H1 (cell line): ENCODE results near the gene TBR1. TPM values are rescaled to one million over a fixed set of nuclear protein-coding genes. Genes with fewer than 3 reads are reported as not detected.

Experiments
- CTCF ChIA-PET: fragments of 300-600 bp; sonication (Branson Sonifier 250); formaldehyde crosslinking; loops from one replicate; lab custom pipeline; 2021; ENCODE audit not compliant: partially characterized antibody; lab: Charles Lee
- POLR2A ChIA-PET: fragments of 300-600 bp; sonication (Branson Sonifier 250); formaldehyde crosslinking; loops from one replicate; lab custom pipeline; 2021; ENCODE audit warnings: inconsistent platforms; ENCODE audit not compliant: partially characterized antibody; lab: Charles Lee
- DNase-seq, 2 experiments: peaks; one replicate each; pipeline versions ENCODE4 v3.0.0 to v3.0.0-alpha.2; 2010 to 2022; ENCODE audit warnings: low spot score in 2 of 2, low read depth in 1 of 2, mixed read lengths in 1 of 2
- FAIRE-seq: peaks from 2 replicates; lab custom pipeline; 2011; peaks lifted over from hg19 to GRCh38; lab: Jason Lieb, UNC
- H2AFZ ChIP-seq: 2 replicates; pipeline ENCODE4 v1.8.1; 2012; ENCODE audit warnings: low read length, inconsistent platforms
- H2AK5ac ChIP-seq: 2 replicates; pipeline ENCODE4 v1.6.1; 2013; ENCODE audit warnings: low read depth, low read length
- H2BK120ac ChIP-seq: replicated peaks from 2 replicates; pipeline ENCODE3; 2013; ENCODE audit warnings: low read depth, low read length, inconsistent platforms
- H2BK12ac ChIP-seq: 2 replicates; pipeline ENCODE4 v1.6.1; 2013; ENCODE audit warnings: low read depth, low read length
- H2BK15ac ChIP-seq: 2 replicates; pipeline ENCODE4 v1.6.1; 2013; ENCODE audit warnings: low read length
- H2BK20ac ChIP-seq: 2 replicates; pipeline ENCODE4 v1.6.1; 2013; ENCODE audit warnings: low read length
- H2BK5ac ChIP-seq: 2 replicates; pipeline ENCODE4 v1.6.1; 2013; ENCODE audit warnings: low read depth, low read length
- H3K14ac ChIP-seq: 2 replicates; pipeline ENCODE4 v1.6.1; 2013; ENCODE audit warnings: inconsistent platforms; ENCODE audit not compliant: insufficient read length
- H3K18ac ChIP-seq: 2 replicates; pipeline ENCODE4 v1.6.1; 2013; ENCODE audit warnings: low read length; ENCODE audit errors: extremely low read depth
- H3K23ac ChIP-seq: 2 replicates; pipeline ENCODE4 v1.6.1; 2013; ENCODE audit warnings: inconsistent platforms; ENCODE audit not compliant: insufficient read length
- H3K23me2 ChIP-seq: 2 replicates; pipeline ENCODE4 v1.6.1; 2013; ENCODE audit warnings: low read depth, low read length
- H3K27ac ChIP-seq: 2 replicates; pipeline ENCODE4 v1.6.1; 2011; ENCODE audit warnings: low read depth, low read length, inconsistent platforms
- H3K27me3 ChIP-seq, 4 experiments: replicated peaks in 1 of 4; 1 replicate in 1 of 4; 2 replicates in 3 of 4; pipeline versions ENCODE4 v1.6.1 to v1.8.1; 2011 to 2013; ENCODE audit warnings: low read length in 3 of 4, mild to moderate bottlenecking in 3 of 4, inconsistent platforms in 2 of 4, mixed read lengths in 2 of 4, moderate library complexity in 1 of 4; ENCODE audit not compliant: control insufficient read depth in 3 of 4, insufficient read depth in 3 of 4; ENCODE audit errors: extremely low read depth in 1 of 4
- H3K36me3 ChIP-seq, 4 experiments: 2 replicates each; pipeline versions ENCODE4 v1.6.1 to v1.8.1; 2011 to 2013; ENCODE audit warnings: mild to moderate bottlenecking in 4 of 4, low read length in 3 of 4, moderate library complexity in 2 of 4, control low read depth in 1 of 4, inconsistent platforms in 1 of 4; ENCODE audit not compliant: insufficient read depth in 4 of 4, control insufficient read depth in 2 of 4
- H3K4ac ChIP-seq: replicated peaks from 2 replicates; pipeline ENCODE3; 2013; ENCODE audit warnings: low read length, low read depth, mixed read lengths, inconsistent platforms; ENCODE audit not compliant: insufficient read length
- H3K4me1 ChIP-seq, 4 experiments: replicated peaks in 1 of 4; 1 replicate in 1 of 4; 2 replicates in 3 of 4; pipeline versions ENCODE4 v1.6.1 to v1.8.1; 2011 to 2013; ENCODE audit warnings: low read length in 3 of 4, inconsistent platforms in 2 of 4, mixed read lengths in 1 of 4; ENCODE audit not compliant: insufficient read depth in 4 of 4, control insufficient read depth in 3 of 4
- H3K4me2 ChIP-seq, 2 experiments: 2 replicates each; pipeline versions ENCODE4 v1.6.1 to v1.8.1; 2011 to 2013; ENCODE audit warnings: low read depth in 2 of 2, low read length in 2 of 2, control low read depth in 1 of 2, inconsistent platforms in 1 of 2, mild to moderate bottlenecking in 1 of 2; ENCODE audit not compliant: insufficient read depth in 1 of 2
- H3K4me3 ChIP-seq, 4 experiments: fragments of 200-600, 300-600 bp in 1 of 4; sonication (generic), shearing (Covaris generic), sonication (Bioruptor Twin) in 1 of 4; 2 replicates each; pipeline versions ENCODE4 v1.5.1 to v1.8.1; 2011 to 2016; ENCODE audit warnings: low read length in 4 of 4, low read depth in 3 of 4, control low read depth in 2 of 4, inconsistent platforms in 2 of 4, mild to moderate bottlenecking in 2 of 4, mixed read lengths in 1 of 4, moderate library complexity in 1 of 4; ENCODE audit not compliant: insufficient read depth in 2 of 4; ENCODE audit errors: extremely low read depth in 1 of 4
- H3K56ac ChIP-seq: replicated peaks from 2 replicates; pipeline ENCODE3; 2013; ENCODE audit warnings: low read depth, mild to moderate bottlenecking, mixed read lengths, low read length, inconsistent platforms; ENCODE audit not compliant: insufficient read length
- H3K79me1 ChIP-seq: 2 replicates; pipeline ENCODE4 v1.6.1; 2013; ENCODE audit warnings: low read depth, low read length, control low read depth
- H3K79me2 ChIP-seq, 2 experiments: 2 replicates each; pipeline versions ENCODE4 v1.6.1 to v1.8.1; 2012 to 2013; ENCODE audit warnings: low read length in 2 of 2, mild to moderate bottlenecking in 2 of 2, inconsistent platforms in 1 of 2; ENCODE audit not compliant: insufficient read depth in 2 of 2, control insufficient read depth in 1 of 2
- H3K9ac ChIP-seq, 4 experiments: replicated peaks in 1 of 4; 1 replicate in 1 of 4; 2 replicates in 3 of 4; pipeline versions ENCODE4 v1.6.1 to v1.8.1; 2011 to 2013; ENCODE audit warnings: low read depth in 3 of 4, low read length in 3 of 4, control low read depth in 2 of 4, mild to moderate bottlenecking in 2 of 4, moderate library complexity in 2 of 4, inconsistent platforms in 1 of 4; ENCODE audit errors: extremely low read depth in 1 of 4
- H3K9me3 ChIP-seq, 2 experiments: 2 replicates each; pipeline versions ENCODE4 v1.6.1 to v1.8.1; 2012 to 2013; ENCODE audit warnings: mild to moderate bottlenecking in 2 of 2, moderate library complexity in 2 of 2, control low read depth in 1 of 2, inconsistent platforms in 1 of 2, low read depth in 1 of 2, low read length in 1 of 2, mixed read lengths in 1 of 2; ENCODE audit not compliant: insufficient read depth in 2 of 2
- H4K20me1 ChIP-seq, 2 experiments: replicated peaks in 1 of 2; 2 replicates each; pipeline versions ENCODE3 to v1.8.1; 2011 to 2013; ENCODE audit warnings: inconsistent platforms in 2 of 2, low read length in 2 of 2, mild to moderate bottlenecking in 1 of 2; ENCODE audit not compliant: insufficient read depth in 2 of 2, control insufficient read depth in 1 of 2
- H4K5ac ChIP-seq: 2 replicates; pipeline ENCODE4 v1.6.1; 2013; ENCODE audit warnings: low read length, low read depth, mixed read lengths, inconsistent platforms; ENCODE audit not compliant: insufficient read length
- H4K8ac ChIP-seq: 2 replicates; pipeline ENCODE4 v1.8.0; 2013; ENCODE audit warnings: mild to moderate bottlenecking, moderate library complexity, low read length, inconsistent platforms; ENCODE audit not compliant: insufficient read depth; ENCODE audit errors: extremely low read depth
- H4K91ac ChIP-seq: replicated peaks from 2 replicates; pipeline ENCODE3; 2013; ENCODE audit warnings: low read length, mixed read lengths, inconsistent platforms; ENCODE audit not compliant: insufficient read length
- ATF3 ChIP-seq: IDR thresholded peaks from 2 replicates; pipeline ENCODE4 v1.6.1; 2011; ENCODE audit warnings: low read depth, mild to moderate bottlenecking, low read length; ENCODE audit not compliant: insufficient read depth
- BRCA1 ChIP-seq: IDR thresholded peaks from 2 replicates; pipeline ENCODE4 v1.6.1; 2012; ENCODE audit warnings: low read depth, low read length, improper control_type of control experiment
- CTBP2 ChIP-seq: IDR thresholded peaks from 2 replicates; pipeline ENCODE4 v1.7.0; 2011; ENCODE audit warnings: borderline replicate concordance, mild to moderate bottlenecking, moderate library complexity, mixed read lengths, low read length; ENCODE audit not compliant: insufficient read depth, insufficient read length
- GTF2F1 ChIP-seq: IDR thresholded peaks from 2 replicates; pipeline ENCODE4 v1.6.1; 2012; ENCODE audit warnings: low read depth, low read length, improper control_type of control experiment, borderline replicate concordance
- PHF8 ChIP-seq: fragments of 200-600 bp; sonication (generic); conservative IDR thresholded peaks from 2 replicates; pipeline ENCODE4 v1.7.1; 2012; ENCODE audit warnings: low read depth, mild to moderate bottlenecking, inconsistent platforms, low read length, moderate library complexity
- RXRA ChIP-seq: IDR thresholded peaks from 2 replicates; pipeline ENCODE4 v1.6.1; 2011; ENCODE audit warnings: low read depth, mild to moderate bottlenecking, low read length, moderate library complexity; ENCODE audit not compliant: insufficient read depth
- SAP30 ChIP-seq: fragments of 300-600 bp; sonication (generic); IDR thresholded peaks from 2 replicates; pipeline ENCODE4 v1.7.1; 2012; ENCODE audit warnings: low read length, moderate library complexity, mild to moderate bottlenecking, inconsistent platforms; ENCODE audit not compliant: insufficient read depth, insufficient replicate concordance
- SP1 ChIP-seq: IDR thresholded peaks from 2 replicates; pipeline ENCODE4 v1.6.1; 2011; ENCODE audit warnings: low read depth, low read length
- SP2 ChIP-seq: IDR thresholded peaks from 2 replicates; pipeline ENCODE4 v1.6.1; 2012; ENCODE audit warnings: mild to moderate bottlenecking, low read length, inconsistent platforms
- SUZ12 ChIP-seq: fragments of 200-600 bp; sonication (generic); IDR thresholded peaks from 2 replicates; pipeline ENCODE4 v1.6.1; 2012; ENCODE audit warnings: mild to moderate bottlenecking, inconsistent platforms, low read length, moderate library complexity, mixed read lengths
- WGBS, 2 experiments: shearing (Covaris generic) in 1 of 2; methylation state at CpG; one replicate each; pipeline versions ENCODE4 v1.1.6 to v1.1.7; 2013 to 2015; ENCODE audit warnings: low lambda C conversion rate in 2 of 2, mixed read lengths in 2 of 2, inconsistent platforms in 1 of 2, low coverage in 1 of 2, missing lambda C conversion rate in 1 of 2; ENCODE audit not compliant: insufficient replicate concordance in 2 of 2, insufficient coverage in 1 of 2, insufficient read length in 1 of 2; ENCODE audit errors: extremely low coverage in 1 of 2, missing lambda C conversion rate in 1 of 2; 5-methylcytosine and 5-hydroxymethylcytosine counted together
- polyA plus RNA-seq, 7 experiments: library from polyadenylated mRNA; depleted of rRNA in 3 of 7; stranded (reverse) in 5 of 7; unstranded in 2 of 7; fragments of >200 nt in 5 of 7; fragments of 200-250 nt in 2 of 7; gene quantifications; 1 replicate in 5 of 7; 2 replicates in 1 of 7; 4 replicates in 1 of 7; pipeline versions ENCODE4 v1.2.1 to v1.2.3, GENCODE V29; 2011 to 2013; ENCODE audit warnings: missing spikeins in 2 of 7, mixed read lengths in 2 of 7
- total RNA-seq: library from RNA; stranded (reverse); fragmentation: NEBNext Ultra II Directional; extraction: Animal tissue kit (Norgen Biotek cat#: 25700); gene quantifications from 2 replicates; pipeline ENCODE4 v1.2.1, GENCODE V29; 2021
- TF ChIP-seq, protein P1 (sequence below), 3 experiments: IDR thresholded peaks; 1 replicate in 2 of 3; 2 replicates in 1 of 3; pipeline versions ENCODE4 v1.5.1 to v1.6.1; 2011; ENCODE audit warnings: low read length in 3 of 3, mild to moderate bottlenecking in 3 of 3, inconsistent platforms in 2 of 3, low read depth in 1 of 3, moderate library complexity in 1 of 3; ENCODE audit not compliant: insufficient read depth in 1 of 3; ENCODE audit errors: control extremely low read depth in 1 of 3

Gene TBR1
- total and polyA plus RNA-seq, 2 of the 8 experiments (the other 6 are each of a cell fraction or from before 2014, with no cell fraction given) = not detected

- POLR2A ChIA-PET = no interaction called here
- Histone ChIP-seq H4K91ac (no peak overlapping the region), H3K79me1 (no peaks in the 10 kb centered on the region), H3K4me1 (no peaks in the 10 kb centered on the region), H4K20me1 (no peaks in the 10 kb centered on the region), H2AK5ac (no peak overlapping the region), H3K23me2 (no peaks in the 10 kb centered on the region), H3K56ac (no peak overlapping the region), H3K9me3 (no peaks in the 10 kb centered on the region), H4K8ac (no peak overlapping the region), H4K5ac (no peak overlapping the region), H2BK15ac (no peak overlapping the region), H3K18ac (no peak overlapping the region), H3K14ac (no peak overlapping the region), H2AFZ (no peak overlapping the region), H3K27ac (no peak overlapping the region), H3K4me2 (no peak overlapping the region), H2BK120ac (no peak overlapping the region), H3K79me2 (no peaks in the 10 kb centered on the region), H3K4me3 (no peak overlapping the region), H2BK12ac (no peak overlapping the region), H3K9ac (no peak overlapping the region), H3K4ac (no peak overlapping the region), H2BK20ac (no peak overlapping the region), H3K23ac (no peak overlapping the region), H3K36me3 (peaks cover 2 to 21% (median 10%) of the 10 kb centered on the region in 4 experiments; a peak in 6 of 8 replicates), H2BK5ac (no peak overlapping the region), H3K27me3 (peaks cover 0 to 1% (median 0%) of the 10 kb centered on the region in 4 experiments; a peak in 1 of 7 replicates)
- DNase-seq = no peak
- 89% methylated on average over 2 of the region's 2 CpGs; no CpG with 5 or more reads in 1 of the 2 experiments for WGBS, 2 experiments
- no peak for FAIRE-seq
- CTCF ChIA-PET = no interaction called here
- no peak for TF ChIP-seq SP2
- TF ChIP-seq CTBP2 = no peak
- no peak for TF ChIP-seq SUZ12
- no peak for TF ChIP-seq ATF3
- TF ChIP-seq GTF2F1 = no peak
- TF ChIP-seq RXRA = no peak
- TF ChIP-seq, protein P1, sequence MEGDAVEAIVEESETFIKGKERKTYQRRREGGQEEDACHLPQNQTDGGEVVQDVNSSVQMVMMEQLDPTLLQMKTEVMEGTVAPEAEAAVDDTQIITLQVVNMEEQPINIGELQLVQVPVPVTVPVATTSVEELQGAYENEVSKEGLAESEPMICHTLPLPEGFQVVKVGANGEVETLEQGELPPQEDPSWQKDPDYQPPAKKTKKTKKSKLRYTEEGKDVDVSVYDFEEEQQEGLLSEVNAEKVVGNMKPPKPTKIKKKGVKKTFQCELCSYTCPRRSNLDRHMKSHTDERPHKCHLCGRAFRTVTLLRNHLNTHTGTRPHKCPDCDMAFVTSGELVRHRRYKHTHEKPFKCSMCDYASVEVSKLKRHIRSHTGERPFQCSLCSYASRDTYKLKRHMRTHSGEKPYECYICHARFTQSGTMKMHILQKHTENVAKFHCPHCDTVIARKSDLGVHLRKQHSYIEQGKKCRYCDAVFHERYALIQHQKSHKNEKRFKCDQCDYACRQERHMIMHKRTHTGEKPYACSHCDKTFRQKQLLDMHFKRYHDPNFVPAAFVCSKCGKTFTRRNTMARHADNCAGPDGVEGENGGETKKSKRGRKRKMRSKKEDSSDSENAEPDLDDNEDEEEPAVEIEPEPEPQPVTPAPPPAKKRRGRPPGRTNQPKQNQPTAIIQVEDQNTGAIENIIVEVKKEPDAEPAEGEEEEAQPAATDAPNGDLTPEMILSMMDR (IDR thresholded peaks at IDR 0.05; ENCODE audit: control extremely low read depth in 1 of 3, insufficient read depth in 1 of 3, low read depth in 1 of 3, low read length in 3 of 3) = no peak
- no peak for TF ChIP-seq SP1
- TF ChIP-seq BRCA1 = no peak
- TF ChIP-seq PHF8 = no peak
- TF ChIP-seq SAP30 = no peak
Observed at GRCh38 chr2:161400076-161400475, 16.0 kb upstream of the TBR1 start.
